ENCODE measurements around the gene OBSCN.

Gene OBSCN

DNA sequence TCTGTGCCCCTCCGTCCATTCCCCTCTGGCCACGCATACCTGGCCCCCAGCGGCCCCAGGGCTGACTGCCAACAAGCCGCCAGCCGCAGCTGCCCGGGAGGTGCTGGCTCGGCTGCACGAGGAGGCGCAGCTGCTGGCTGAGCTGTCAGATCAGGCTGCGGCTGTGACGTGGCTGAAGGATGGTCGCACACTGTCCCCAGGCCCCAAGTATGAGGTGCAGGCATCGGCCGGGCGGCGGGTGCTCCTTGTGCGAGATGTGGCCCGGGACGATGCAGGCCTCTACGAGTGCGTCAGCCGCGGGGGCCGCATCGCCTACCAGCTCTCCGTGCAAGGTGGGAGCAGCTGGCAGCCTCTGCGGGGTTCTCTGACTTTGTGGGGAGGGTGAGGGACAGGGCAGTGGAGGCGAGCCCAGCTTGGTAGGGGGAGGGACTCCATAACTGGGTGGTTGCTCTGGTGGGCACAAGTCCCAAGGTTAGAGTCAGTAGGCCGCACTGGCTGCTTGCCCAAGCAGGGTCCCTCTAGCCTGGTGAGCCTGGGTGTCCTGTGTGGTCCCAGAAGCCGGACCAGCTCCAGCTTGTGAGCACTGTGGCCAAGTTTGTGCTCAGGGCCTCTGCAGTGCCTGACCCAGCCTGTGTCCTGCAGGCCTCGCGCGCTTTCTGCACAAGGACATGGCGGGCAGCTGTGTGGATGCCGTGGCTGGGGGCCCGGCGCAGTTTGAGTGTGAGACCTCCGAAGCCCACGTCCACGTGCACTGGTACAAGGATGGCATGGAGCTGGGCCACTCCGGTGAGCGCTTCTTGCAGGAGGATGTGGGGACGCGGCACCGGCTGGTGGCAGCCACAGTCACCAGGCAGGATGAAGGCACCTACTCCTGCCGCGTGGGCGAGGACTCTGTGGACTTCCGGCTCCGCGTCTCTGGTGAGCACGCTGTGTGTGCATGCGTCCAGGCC, 8.8 kb downstream of the OBSCN start:
- H2AFZ ChIP-seq (ENCODE audit: low read length) = no peak overlapping the region
- H3K27me3 ChIP-seq (ENCODE audit: insufficient read depth, low read length, poor library complexity, severe bottlenecking) = no peaks in the 10 kb centered on the region
- H3K9me3 ChIP-seq (ENCODE audit: insufficient read depth, low read depth, low read length) = no peaks in the 10 kb centered on the region
- no peaks in the 10 kb centered on the region for H3F3A ChIP-seq (ENCODE audit: low read depth)
- H3K36me3 ChIP-seq (ENCODE audit: insufficient read depth, low read length) = no peaks in the 10 kb centered on the region
- no peaks in the 10 kb centered on the region for H3K79me2 ChIP-seq (ENCODE audit: insufficient read depth, low read length)
- no peaks in the 10 kb centered on the region for H3K9me2 ChIP-seq (replicated peaks; ENCODE audit: low read depth, low read length)
- peaks cover 3% of the 10 kb centered on the region for H3K4me1 ChIP-seq (ENCODE audit: insufficient read depth, low read length, poor library complexity, severe bottlenecking)
- H3K4me3 ChIP-seq (ENCODE audit: low read length, poor library complexity, severe bottlenecking) = no peak overlapping the region
- H3K9ac ChIP-seq (ENCODE audit: low read depth, low read length, poor library complexity, severe bottlenecking) = no peak overlapping the region
- no peak overlapping the region for H3K4me2 ChIP-seq (ENCODE audit: low read depth, low read length, poor library complexity, severe bottlenecking)
- H4K20me1 ChIP-seq (ENCODE audit: insufficient read depth, low read length, poor library complexity, severe bottlenecking) = no peaks in the 10 kb centered on the region
- TF ChIP-seq, protein P1, sequence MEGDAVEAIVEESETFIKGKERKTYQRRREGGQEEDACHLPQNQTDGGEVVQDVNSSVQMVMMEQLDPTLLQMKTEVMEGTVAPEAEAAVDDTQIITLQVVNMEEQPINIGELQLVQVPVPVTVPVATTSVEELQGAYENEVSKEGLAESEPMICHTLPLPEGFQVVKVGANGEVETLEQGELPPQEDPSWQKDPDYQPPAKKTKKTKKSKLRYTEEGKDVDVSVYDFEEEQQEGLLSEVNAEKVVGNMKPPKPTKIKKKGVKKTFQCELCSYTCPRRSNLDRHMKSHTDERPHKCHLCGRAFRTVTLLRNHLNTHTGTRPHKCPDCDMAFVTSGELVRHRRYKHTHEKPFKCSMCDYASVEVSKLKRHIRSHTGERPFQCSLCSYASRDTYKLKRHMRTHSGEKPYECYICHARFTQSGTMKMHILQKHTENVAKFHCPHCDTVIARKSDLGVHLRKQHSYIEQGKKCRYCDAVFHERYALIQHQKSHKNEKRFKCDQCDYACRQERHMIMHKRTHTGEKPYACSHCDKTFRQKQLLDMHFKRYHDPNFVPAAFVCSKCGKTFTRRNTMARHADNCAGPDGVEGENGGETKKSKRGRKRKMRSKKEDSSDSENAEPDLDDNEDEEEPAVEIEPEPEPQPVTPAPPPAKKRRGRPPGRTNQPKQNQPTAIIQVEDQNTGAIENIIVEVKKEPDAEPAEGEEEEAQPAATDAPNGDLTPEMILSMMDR (conservative IDR thresholded peaks at IDR 0.05; ENCODE audit: low read length) = no peak
- TF ChIP-seq EZH2phosphoT487 (IDR thresholded peaks at IDR 0.05; ENCODE audit: borderline replicate concordance) = no peak

DNA sequence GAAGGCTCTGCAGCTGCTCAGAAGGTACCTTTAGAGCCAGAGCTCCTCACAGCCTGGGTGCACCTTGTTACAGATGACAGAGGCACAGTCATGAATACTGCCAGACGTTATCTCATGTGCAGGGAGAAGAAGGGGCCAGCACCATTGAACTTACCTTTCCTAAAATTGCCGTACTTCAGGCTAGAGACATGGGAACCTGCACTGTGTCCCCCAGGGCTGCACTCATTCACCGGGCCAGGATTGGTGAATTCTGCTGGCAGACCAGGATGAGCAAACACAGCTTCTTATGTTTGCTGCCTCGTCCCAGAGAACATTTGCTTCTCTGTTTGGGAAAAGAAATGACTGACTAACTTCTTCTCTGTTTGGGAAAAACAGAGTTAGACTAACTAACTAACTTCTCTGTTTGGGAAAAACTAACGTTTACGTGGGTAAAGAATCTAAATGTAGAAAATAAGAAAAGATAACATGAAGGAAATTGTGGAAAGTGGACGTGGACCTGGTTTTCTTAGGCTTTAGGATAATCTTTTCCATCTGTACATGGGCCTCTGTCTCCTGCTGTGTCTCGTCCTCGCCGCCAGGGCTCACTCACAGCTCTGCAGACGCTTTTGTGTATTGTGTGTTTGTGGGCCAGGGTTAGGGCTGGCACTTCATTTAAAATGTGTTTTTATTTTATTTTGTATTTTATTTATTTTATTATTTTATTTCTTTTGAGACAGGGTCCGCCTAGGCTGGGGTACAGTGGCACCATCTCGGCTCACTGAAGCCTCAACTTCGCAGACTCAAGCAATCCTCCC, 9.9 kb downstream of the OBSCN start:
- Histone ChIP-seq H3K79me2 (ENCODE audit: insufficient read depth, low read length) (no peaks in the 10 kb centered on the region), H3K4me3 (ENCODE audit: low read length, poor library complexity, severe bottlenecking) (no peak overlapping the region), H3K9me2 (replicated peaks; ENCODE audit: low read depth, low read length) (no peaks in the 10 kb centered on the region), H3K9ac (ENCODE audit: low read depth, low read length, poor library complexity, severe bottlenecking) (no peak overlapping the region), H3F3A (ENCODE audit: low read depth) (no peaks in the 10 kb centered on the region), H3K4me2 (ENCODE audit: low read depth, low read length, poor library complexity, severe bottlenecking) (no peak overlapping the region), H3K4me1 (ENCODE audit: insufficient read depth, low read length, poor library complexity, severe bottlenecking) (peaks cover 3% of the 10 kb centered on the region), H3K27me3 (ENCODE audit: insufficient read depth, low read length, poor library complexity, severe bottlenecking) (no peaks in the 10 kb centered on the region), H4K20me1 (ENCODE audit: insufficient read depth, low read length, poor library complexity, severe bottlenecking) (no peaks in the 10 kb centered on the region), H3K9me3 (ENCODE audit: insufficient read depth, low read depth, low read length) (no peaks in the 10 kb centered on the region), H2AFZ (ENCODE audit: low read length) (no peak overlapping the region), H3K36me3 (ENCODE audit: insufficient read depth, low read length) (no peaks in the 10 kb centered on the region)
- TF ChIP-seq, protein P1 (conservative IDR thresholded peaks at IDR 0.05; ENCODE audit: low read length) = no peak
- no peak for TF ChIP-seq EZH2phosphoT487 (IDR thresholded peaks at IDR 0.05; ENCODE audit: borderline replicate concordance)

DNA sequence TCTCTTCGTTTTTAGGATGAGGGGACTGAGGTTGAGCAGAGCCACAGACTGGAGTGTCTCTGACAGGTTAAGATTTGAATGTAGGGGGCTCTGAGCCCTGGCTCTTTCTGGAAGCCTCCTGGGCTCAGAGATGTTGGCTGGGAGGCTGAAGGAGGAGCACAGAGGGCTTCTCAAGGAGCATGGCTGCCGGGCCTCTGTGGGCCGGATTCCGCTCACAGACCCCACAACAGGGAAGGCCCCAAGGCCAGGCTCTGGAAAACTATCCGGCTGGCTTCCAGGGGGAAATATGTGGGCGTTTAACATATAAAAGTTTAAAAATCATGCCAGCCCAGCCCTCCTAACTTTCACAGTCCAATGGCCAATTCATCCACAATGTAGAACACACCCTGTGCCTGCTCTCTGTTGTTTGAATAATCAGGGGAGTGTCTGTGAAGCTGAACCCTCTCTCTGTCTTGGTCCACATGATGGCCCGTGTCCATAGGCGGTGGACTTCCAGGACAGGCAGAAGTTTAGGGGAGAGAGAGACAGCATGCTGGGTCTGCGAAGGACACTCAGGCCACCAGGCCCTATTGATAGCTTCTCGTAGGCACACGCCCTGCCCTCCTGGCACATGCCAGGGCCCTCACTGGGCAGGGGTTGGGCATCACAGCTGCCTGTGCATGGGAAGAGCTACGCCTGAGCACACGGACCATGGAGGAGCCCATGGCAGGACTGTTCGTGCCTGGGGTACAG, 10.8 kb downstream of the OBSCN start:
- Histone ChIP-seq H3K4me2 (ENCODE audit: low read depth, low read length, poor library complexity, severe bottlenecking) (no peak overlapping the region), H3K79me2 (ENCODE audit: insufficient read depth, low read length) (no peaks in the 10 kb centered on the region), H3K9me3 (ENCODE audit: insufficient read depth, low read depth, low read length) (no peaks in the 10 kb centered on the region), H3K4me1 (ENCODE audit: insufficient read depth, low read length, poor library complexity, severe bottlenecking) (no peaks in the 10 kb centered on the region), H3K9ac (ENCODE audit: low read depth, low read length, poor library complexity, severe bottlenecking) (no peak overlapping the region), H3F3A (ENCODE audit: low read depth) (no peaks in the 10 kb centered on the region), H3K9me2 (replicated peaks; ENCODE audit: low read depth, low read length) (no peaks in the 10 kb centered on the region), H3K27me3 (ENCODE audit: insufficient read depth, low read length, poor library complexity, severe bottlenecking) (no peaks in the 10 kb centered on the region), H3K4me3 (ENCODE audit: low read length, poor library complexity, severe bottlenecking) (no peak overlapping the region), H4K20me1 (ENCODE audit: insufficient read depth, low read length, poor library complexity, severe bottlenecking) (no peaks in the 10 kb centered on the region), H3K36me3 (ENCODE audit: insufficient read depth, low read length) (no peaks in the 10 kb centered on the region), H2AFZ (ENCODE audit: low read length) (no peak overlapping the region)
- TF ChIP-seq, protein P1 (conservative IDR thresholded peaks at IDR 0.05; ENCODE audit: low read length) = no peak
- TF ChIP-seq EZH2phosphoT487 (IDR thresholded peaks at IDR 0.05; ENCODE audit: borderline replicate concordance) = no peak
